ENCODE results near the gene CACNA2D2.

DNA sequence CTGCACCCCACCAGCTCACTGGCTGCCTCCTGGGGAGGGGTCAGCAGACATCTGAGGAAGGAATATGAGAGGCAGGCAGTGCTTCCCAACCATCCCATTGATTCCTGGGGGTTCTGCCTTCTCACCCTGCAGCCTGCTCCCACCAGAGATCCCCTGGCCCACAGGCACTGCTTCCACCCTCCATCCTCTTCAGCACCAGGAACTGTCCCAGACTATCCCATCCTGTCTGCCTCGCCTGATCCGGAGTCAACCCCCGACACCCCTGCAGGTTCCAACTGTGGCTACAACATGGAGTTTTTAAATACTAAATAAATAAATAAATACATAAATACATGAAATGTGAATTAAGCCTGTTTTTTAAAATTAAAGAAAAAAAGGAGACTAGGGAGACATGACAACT is 43.6 kb downstream of the CACNA2D2 start:
- TF ChIP-seq CTCF (IDR thresholded peaks at IDR 0.05) (no peak), POLR2A (IDR thresholded peaks at IDR 0.05) (no peak)

Measured in body of pancreas (tissue), 4 donors.